Lung microvascular endothelial cell (primary cell): Measurements from ENCODE around the gene PLD3. TPM values are rescaled to one million over a fixed set of nuclear protein-coding genes. Genes with fewer than 3 reads are reported as not detected.
A peak's percentile ranks its signal among the peaks of the same experiment; 100 is the strongest.

Experiments
- DNase-seq, 2 donors: peaks; one replicate each; pipeline versions ENCODE4 v3.0.0 to v3.0.0-alpha.2; 2010; ENCODE audit warnings: low read depth in 2 of 2
- total RNA-seq: library from RNA; depleted of rRNA; stranded (reverse); fragments of >200 nt; gene quantifications from 2 replicates; pipeline ENCODE4 v1.2.1, GENCODE V29; 2014

Gene PLD3
- 87.6 and 128 TPM in 2 replicates for total RNA-seq

GRCh38 chr19:40348125-40348913, at the start of gene PLD3, which contains the start of gene C19orf47:
Gene PLD3, plus strand, starts transcription at chr19:40348695. Its CDS starts 17,789 bp downstream, at chr19:40366484.
Gene C19orf47, minus strand, starts transcription at chr19:40348397. Its CDS starts 6,540 bp downstream, at chr19:40341857.
- peak; percentile 100 for DNase-seq

- DNase-seq, result no peak
Observed at GRCh38 chr19:40300668-40301067, 47.8 kb upstream of the PLD3 start.

- DNase-seq, result no peak
Observed at GRCh38 chr19:40302224-40303011, 46.1 kb upstream of the PLD3 start.

- no peak for DNase-seq
Observed at GRCh38 chr19:40303765-40304164, 44.7 kb upstream of the PLD3 start.

GRCh38 chr19:40304306-40304705, 44.2 kb upstream of the PLD3 start:
- DNase-seq, result no peak

- peak; percentile 92 for DNase-seq
Observed at GRCh38 chr19:40305403-40305802, 43.1 kb upstream of the PLD3 start.

GRCh38 chr19:40309666-40310065, 38.8 kb upstream of the PLD3 start:
- no peak for DNase-seq

- DNase-seq, result no peak
Observed at GRCh38 chr19:40312533-40312932, 36.0 kb upstream of the PLD3 start.

- DNase-seq, result no peak
Observed at GRCh38 chr19:40313229-40313983, 35.1 kb upstream of the PLD3 start.

GRCh38 chr19:40314656-40315055, 33.8 kb upstream of the PLD3 start:
- no peak for DNase-seq

- no peak for DNase-seq
Observed at GRCh38 chr19:40315812-40316470, 32.6 kb upstream of the PLD3 start.

GRCh38 chr19:40317338-40317737, 31.2 kb upstream of the PLD3 start:
- DNase-seq, result no peak

- no peak for DNase-seq
Observed at GRCh38 chr19:40320558-40320935, 27.9 kb upstream of the PLD3 start.

GRCh38 chr19:40321076-40321475, 27.4 kb upstream of the PLD3 start:
- no peak for DNase-seq

GRCh38 chr19:40321566-40322270, 26.8 kb upstream of the PLD3 start:
- no peak for DNase-seq

GRCh38 chr19:40322271-40322610, 26.3 kb upstream of the PLD3 start:
- DNase-seq, result peak in 1 of 2 donors; percentile 42

GRCh38 chr19:40322951-40323615, 25.4 kb upstream of the PLD3 start:
- no peak for DNase-seq

- no peak for DNase-seq
Observed at GRCh38 chr19:40323705-40324104, 24.8 kb upstream of the PLD3 start.

- no peak for DNase-seq
Observed at GRCh38 chr19:40326201-40326600, 22.3 kb upstream of the PLD3 start.

GRCh38 chr19:40331052-40331451, 17.4 kb upstream of the PLD3 start:
- DNase-seq, result no peak
